T-helper 1 cell (primary cell): ENCODE results near the gene ANO7.
A peak's percentile ranks its signal among the peaks of the same experiment; 100 is the strongest.

Experiments
- DNase-seq, 5 donors: peaks; one replicate each; pipeline ENCODE4 v3.0.0-alpha.2; 2012 to 2020

ANO7 gene

DNA sequence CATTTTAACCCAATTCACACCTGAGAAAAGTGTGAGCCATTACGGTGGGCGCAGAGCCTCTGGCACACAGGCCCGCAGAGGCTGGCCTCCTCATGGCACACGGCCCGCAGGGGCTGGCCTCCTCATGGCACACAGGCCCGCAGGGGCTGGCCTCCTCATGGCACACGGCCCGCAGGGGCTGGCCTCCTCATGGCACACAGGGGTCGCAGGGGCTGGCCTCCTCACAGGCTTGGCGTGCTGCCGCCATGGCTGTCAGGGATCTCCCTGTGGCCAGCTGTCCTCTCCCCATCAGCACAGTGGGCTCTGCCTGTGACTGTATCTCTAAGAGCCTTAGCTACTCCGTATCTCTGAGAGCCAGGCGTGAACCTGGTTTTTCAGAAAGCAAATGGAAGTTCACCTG is 24.6 kb downstream of the ANO7 start:
- no peak for DNase-seq

DNA sequence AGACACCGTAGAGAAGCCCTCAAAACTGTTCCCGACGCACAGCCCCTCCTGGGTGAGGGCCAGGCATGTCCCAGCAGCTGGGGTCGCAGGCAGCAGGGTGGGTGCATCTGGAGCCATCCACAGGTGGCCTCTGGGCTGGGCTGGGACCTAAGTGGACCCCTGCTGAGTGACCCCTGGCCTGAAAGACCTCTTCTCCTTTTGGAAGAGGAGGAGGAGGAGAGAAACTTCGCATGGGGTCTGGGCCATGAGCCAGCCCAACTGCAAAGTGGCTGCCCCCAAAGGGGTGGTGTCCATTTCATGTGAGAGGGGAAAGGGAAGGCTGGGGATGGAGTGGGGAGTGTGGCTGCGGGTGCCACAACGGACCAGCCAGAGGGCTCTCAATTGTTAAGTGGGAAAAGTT is 25.1 kb downstream of the ANO7 start:
- no peak for DNase-seq

DNA sequence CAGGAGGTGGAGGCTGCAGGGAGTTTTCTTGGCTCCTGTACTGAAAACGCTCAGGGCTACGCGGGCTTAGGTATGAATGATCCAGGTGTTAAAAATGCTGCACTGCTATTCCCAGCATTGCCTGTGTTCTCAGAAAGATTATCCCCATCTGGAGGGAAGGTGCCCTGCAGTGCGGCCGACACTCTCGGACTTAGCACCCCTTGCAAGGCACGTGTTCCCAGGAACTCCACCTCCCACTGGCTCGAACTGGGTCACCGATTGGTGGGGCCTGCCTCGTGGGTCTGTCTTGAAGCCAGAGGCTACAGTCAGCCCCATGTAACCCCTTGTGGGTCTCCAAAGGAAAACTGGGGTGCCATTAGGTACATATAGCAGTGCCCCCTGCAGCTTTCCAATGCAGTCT is 25.7 kb downstream of the ANO7 start:
- no peak for DNase-seq

DNA sequence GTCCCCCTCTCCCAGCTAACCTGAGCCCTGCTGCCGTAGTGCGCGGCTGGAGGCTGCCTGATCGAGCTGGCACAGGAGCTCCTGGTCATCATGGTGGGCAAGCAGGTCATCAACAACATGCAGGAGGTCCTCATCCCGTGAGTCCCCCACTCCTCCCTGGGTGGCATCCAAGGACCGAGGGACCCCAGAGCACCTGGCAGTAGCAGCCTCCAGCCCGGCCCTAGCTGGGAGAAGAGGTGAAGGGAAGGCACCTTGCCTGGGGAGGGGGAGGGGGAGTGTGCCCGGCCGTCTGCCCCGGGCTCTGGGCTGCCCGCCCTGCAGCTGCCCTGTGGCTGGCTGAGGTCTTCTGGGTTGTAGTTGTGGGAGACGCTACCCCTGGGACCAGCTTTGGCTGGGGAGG is 26.3 kb downstream of the ANO7 start:
- DNase-seq, result no peak

DNA sequence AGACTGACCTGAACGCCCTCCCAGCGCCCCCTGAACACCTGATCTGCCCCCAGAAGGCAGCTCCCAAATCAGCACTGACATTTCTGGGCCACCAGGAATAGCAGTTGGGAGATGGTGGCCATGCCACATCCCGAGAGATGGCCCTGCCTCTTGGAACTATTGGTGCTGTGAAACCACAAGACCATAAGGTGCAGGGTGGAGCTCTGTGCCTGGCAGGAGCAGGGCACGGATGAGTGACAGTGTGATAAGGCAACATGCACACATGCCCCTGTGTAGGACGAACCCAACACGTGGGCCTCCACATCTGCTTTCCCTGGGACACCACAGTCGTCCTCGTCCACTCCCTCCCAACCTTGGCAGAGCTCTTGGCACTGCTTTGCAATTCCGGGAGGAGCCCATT is 26.9 kb downstream of the ANO7 start:
- no peak for DNase-seq

DNA sequence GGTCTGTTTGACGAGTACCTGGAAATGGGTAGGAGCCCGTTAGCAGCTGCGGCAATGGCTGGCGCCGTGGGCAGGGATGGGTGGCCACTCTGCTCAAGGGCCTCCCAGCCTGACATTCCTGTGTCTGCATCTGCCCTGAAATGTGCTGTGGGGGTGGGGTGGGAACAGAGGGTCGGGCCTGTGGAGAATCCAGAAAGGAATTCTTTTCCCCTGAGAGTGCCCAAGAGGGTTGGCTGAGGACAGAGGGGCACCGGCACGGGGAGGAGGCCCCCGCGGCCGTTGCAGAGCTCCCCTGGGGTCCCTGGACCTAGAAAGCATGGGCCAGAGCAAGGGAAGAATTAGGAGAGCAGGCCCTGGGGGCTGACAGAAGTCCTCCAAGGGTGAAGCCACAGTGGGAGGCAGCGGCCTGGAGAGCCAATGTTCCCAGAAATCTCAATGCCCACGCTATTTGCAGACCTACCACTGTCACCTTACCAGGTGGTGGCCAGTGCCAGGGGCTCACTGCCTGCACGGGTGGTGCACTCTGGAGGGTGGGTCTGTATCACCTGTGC is 27.8 kb downstream of the ANO7 start:
- no peak for DNase-seq

DNA sequence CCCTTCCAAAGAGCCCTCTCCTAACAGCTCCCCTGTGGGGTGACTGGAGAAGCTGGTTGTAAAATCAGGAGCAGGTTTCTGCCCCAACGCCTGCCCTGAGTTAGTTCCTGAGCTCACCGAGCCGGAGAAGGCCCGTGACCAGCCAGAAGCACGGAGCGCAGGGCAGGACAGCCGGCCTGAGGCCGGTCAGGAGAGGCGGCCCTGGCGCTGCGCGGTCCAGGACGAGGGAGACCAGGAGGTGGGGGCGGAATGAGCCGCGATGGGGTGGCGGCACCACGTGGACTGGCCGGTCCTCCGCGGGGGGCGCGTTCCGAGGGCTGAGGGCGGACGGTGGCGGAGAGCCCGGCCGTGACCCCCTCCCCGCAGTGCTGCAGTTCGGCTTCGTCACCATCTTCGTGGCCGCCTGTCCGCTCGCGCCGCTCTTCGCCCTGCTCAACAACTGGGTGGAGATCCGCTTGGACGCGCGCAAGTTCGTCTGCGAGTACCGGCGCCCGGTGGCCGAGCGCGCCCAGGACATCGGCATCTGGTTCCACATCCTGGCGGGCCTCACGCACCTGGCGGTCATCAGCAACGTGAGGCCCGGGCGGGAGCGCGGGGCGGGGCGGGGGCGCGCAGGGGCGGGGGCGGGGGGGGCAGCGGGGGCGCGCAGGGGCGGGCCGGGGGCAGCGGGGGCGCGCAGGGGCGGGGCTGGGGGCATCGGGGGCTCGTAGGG is 29.0 kb downstream of the ANO7 start:
- peak in 4 of 5 donors; percentile 23 to 43 (median 28) for DNase-seq

DNA sequence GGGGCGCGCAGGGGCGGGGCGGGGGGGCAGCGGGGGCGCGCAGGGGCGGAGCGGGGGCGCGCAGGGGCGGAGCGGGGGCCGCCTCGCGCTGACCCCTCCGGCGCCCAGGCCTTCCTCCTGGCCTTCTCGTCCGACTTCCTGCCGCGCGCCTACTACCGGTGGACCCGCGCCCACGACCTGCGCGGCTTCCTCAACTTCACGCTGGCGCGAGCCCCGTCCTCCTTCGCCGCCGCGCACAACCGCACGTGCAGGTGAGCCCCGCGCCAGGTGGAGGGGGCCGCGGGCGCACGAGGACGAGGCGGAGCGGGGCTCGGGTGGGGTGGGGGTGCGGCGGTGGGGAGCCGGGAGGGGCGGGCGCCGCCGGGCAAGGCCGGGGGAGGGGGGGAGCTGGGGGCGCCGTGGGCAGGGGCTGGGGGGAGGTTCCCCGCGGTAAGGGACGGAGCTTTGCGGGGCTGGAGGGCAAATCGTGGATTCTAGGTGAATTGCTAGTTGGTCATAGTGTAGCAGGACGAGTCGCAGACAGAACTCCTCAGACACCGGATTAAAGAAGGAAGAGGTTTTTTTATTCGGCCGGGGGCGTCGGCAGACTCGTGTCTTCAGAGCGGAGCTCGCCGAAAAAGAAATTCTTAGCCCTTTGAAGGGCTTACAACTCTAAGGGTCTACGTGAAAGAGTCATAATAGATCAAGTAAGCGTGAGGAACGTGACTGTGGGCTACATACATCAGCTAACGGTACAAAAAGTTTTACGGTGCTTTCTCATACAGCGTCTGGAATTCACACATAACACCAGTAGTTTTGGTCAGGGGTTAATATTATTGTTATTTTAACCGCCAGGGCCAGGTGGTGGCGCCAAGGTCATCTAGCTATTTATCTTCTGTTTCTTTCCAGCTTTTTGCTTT is 29.9 kb downstream of the ANO7 start:
- DNase-seq, result peak in 4 of 5 donors; percentile 25 to 52 (median 32)

DNA sequence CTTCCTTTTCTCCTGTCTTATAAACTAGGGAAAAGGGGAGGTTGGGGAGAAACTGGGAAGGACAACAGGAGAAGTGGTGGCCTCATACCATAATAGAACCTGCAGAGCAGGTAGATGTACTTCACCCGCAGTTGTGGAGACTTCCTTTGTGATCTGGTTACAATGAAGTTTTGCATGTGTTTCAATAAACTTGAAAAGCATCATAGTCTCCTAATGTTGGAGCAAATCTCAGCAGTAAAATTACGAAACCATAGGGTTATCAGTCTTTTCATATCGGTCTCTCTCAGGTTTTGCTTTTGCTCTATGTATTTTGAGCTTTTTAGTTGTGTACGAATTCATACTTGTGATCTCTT is 30.5 kb downstream of the ANO7 start:
- no peak for DNase-seq

DNA sequence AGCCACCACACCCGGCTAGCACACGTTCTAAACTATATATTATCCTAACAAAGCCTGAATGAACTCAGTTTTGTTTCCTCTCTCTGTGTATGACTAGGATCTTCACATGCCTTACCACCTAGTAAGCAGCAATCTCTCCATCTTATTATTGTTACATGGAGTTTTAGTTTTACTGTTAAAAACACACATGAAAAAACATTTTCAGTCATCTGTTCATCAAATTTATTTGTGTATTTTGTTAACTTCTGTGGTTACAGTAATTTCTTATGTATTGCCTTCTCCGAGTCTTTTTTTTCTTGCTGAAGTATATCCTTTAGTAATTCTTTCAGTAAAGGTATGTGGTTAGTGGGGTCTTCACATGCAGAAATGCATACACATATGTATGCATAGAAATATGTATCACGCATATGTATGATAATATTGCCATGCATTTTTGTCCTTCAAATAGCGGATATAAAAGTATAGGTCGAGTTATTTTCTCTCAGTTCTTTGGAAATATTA is 31.4 kb downstream of the ANO7 start:
- no peak for DNase-seq

DNA sequence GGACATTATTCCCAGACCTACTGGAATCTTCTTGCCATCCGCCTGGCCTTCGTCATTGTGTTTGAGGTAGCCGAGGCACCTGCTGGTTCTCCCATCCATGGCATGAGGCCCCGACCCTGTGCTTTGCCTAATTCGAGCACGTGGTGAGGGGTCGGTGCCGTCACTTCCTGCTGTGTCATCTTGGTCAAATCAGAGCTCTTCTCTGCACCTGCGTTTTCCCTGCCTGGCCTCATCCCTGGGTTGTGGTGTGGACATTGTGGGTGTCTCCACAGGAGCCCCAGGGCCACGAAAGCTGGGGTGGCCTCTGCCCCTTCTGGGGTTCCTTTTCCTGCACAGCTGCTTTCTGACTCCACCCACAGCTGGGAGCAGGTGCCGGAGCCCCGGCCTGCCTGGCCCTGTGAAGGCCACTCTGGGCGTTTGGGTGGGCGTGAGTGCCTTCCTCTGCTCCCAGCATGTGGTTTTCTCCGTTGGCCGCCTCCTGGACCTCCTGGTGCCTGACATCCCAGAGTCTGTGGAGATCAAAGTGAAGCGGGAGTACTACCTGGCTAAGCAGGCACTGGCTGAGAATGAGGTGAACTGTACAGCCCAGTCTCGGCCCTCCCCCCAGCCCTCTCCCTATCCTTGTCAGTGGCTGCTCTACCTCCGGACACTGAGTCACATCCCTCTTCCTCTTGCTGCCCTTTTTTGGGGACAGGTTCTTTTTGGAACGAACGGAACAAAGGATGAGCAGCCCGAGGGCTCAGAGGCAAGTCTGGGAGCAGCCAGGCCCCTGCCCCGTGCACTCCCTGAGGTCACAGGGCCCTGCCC is 34.9 kb downstream of the ANO7 start:
- no peak for DNase-seq

DNA sequence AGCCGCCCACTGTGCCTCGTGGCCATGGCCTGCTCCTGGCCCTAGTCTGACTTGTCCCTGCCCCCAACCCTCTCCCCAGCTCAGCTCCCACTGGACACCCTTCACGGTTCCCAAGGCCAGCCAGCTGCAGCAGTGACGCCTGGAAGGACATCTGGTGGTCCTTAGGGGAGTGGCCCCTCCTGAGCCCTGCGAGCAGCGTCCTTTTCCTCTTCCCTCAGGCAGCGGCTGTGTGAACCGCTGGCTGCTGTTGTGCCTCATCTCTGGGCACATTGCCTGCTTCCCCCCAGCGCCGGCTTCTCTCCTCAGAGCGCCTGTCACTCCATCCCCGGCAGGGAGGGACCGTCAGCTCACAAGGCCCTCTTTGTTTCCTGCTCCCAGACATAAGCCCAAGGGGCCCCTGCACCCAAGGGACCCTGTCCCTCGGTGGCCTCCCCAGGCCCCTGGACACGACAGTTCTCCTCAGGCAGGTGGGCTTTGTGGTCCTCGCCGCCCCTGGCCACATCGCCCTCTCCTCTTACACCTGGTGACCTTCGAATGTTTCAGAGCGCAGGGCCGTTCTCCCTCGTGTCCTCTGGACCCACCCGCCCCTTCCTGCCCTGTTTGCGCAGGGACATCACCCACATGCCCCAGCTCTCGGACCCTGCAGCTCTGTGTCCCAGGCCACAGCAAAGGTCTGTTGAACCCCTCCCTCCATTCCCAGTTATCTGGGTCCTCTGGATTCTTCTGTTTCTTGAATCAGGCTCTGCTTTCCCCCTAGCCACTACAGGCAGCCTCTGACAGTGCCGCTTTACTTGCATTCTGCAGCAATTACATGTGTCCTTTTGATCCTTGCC is 35.8 kb downstream of the ANO7 start:
- DNase-seq, result no peak

DNA sequence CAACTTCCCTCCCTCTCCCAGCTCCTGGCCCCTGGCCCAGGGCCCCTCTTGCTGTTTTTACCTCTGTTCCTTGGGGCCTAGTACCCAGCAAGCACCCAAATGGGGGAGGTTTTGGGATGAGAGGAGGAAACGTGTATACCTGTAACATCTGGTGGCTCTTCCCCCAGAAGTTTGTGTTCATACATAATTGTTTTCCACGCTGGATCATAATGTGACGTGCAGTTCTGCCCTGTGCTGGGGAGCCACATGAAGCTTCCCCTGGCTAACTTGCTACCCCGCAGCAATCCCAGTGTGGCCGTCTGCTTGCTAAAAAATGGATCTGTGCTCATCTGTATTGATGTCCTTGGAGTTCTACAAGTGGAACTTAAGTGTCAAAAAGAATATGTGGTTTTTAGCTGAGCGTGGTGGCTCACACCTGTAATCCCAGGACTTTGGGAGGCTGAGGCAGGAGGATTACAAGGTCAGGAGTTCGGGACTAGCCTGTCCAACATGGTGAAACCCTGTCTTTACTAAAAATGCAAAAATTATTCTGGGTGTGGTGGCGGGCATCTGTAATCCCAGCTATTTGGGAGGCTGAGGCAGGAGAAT is 36.5 kb downstream of the ANO7 start:
- DNase-seq, result no peak

DNA sequence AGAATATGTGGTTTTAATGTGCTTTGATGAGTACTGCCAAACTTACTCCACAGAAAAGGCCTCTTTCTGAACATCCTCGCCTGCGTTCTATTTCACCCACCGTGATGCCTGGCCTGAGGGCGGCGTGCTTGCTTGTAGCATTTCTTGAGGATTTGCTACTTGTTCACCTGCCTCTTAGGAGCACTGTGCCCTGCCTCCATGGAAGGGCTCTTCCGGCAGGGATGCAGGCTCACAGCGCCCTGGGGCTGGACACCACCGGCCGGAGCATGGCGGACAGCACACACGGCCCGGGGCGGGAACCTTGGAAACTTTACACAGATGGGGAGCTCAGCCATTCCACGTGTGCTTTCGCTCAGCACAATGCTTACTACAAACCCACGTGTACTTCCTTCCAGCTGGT is 37.1 kb downstream of the ANO7 start:
- DNase-seq, result no peak

DNA sequence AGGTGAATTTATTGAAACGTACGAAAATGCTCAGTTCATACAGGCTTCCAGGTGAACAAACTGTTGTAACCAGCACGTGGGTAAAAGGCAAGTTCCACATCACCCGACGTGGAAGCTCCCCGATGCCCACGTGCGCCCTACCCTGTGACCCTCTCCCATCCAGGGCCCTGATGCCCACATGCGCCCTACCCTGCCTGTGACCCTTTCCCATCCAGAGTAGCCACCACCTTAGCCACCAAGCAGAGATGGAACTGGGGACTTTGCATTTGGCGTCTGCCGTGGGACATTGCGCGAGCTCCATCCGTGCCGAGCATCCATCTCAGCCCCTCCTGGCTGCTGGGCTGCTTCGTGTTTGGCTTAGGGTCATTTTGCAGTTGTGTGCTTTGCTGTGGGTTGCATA is 37.5 kb downstream of the ANO7 start:
- no peak for DNase-seq

DNA sequence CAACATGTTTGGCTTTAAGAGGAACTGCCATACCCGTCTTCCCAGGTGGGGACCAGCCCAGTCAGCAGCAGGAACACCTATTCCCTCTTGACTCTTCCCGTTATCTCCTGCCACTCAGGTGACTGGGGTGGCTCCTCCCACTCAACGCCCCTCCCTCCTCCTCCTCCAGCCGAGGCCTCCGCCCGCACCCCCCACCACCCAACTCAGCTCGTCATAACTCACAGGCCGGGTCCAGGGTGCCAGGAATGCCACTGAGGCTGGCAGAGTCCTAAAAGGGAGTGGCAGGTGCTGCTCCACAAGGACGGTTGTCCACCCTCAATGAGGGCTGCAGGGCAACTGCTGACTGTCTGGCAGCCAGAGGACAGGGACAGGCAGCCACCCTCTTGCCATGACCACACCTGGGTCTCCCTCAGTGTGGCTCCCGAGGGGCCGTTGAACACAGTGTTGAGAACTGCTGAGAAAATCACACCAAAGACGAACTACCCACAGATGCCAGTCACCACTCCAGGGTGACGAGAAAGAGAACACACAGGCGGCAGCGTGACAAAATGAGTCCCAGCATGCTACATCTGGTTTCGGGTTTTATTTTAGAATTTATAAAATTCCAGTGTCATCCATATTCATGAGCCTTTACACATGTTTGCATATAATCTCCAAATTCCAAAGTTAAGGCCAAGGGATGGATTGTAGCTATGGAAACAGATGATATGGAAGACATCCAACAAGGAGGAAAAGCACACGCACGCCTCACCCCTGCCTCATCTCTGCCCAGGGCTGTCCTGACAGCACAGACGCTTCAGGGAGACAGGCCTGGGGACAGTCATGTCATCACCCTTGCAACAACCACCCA is 38.5 kb downstream of the ANO7 start:
- no peak for DNase-seq

DNA sequence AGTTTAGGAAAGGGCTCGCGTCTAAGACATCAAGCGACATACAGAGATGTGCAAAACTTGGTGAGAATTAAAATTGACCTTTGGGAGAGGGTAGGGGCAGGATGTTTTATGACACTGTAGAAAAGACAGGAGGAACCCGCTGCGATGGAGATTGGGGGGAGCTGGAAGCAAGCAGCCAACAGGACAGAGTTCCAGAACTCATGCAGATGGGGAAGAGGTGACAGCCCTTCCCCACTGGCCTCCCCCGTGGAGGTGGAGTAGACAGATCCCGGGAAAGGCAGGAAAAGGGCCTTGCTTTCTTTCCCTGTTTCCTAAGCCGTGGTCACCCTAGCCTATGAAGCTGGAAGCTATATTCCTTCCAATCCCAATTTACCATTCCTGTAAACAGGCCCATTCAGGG is 39.1 kb downstream of the ANO7 start:
- DNase-seq, result no peak

DNA sequence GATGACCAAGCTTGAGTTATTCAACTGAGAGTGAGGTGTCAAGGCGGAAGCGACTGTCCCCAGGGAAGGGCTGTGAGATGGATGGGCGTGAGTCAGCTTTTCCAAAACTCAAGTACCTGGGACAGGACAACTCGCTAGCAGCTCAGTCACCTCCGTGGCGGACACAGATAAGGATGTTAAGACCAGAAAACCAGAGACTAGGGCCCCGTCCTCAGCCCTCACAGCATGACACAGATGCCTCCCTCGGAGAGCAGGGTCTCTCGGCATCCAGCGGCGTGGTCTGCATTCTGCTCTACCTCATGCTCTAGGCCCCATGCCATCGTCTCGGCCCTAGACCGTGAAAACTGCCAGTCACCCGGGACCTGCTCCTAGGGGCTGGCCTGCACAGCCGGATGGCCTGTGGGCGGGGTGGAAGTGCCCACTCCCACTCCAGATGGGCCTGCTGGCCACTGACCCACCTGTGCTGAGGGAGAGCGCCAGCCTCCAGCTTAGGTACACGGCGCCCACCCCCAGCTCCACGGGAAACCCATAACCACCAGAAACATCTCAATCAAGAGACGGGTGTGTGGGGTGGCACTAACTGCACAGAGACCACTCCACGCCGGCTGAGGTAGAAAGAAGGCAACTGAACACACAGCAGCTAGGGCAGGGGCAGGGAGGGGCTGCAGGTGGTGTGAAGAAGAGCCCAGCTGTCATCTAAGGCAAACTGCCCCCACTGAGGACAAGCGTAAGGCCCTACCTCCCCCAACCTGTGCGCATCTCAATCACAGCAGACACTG is 39.8 kb downstream of the ANO7 start:
- DNase-seq, result no peak

DNA sequence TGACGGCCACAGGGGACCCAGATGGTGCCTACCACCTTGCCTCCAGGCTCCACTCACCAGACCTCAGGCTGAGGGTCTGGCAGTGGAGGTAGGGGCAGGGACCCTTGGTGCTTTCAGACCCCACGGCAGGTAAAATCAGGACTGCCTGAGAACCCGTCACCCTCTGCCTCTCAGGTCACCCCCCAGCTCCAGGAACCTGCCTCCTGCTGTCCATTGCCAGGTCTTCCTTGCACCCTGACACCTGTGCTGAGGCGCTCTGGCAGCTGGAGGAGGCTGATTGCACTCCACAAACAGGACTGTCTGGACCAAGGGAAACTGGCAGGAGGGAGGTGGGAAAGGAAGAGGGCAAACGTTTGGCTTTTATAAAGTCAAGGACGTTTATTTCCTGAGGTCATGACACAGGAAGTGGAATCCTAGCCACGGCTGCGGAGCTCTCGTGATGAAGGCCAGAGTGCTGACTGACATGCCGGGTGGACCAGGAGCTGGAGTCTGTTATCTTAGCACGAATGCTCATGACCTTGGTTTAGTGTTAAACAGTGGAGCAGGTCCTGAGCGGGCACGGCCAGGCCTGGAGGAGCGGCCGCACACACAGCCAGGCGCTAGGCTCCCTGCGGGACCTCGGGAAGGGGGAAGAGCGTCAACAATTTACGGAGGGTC is 40.5 kb downstream of the ANO7 start:
- no peak for DNase-seq
